NB4 (cell line): ENCODE results near the gene ZNF235.

ENCODE experiments used
- CTCF ChIP-seq: IDR thresholded peaks from one replicate; pipeline ENCODE4 v1.5.1; 2012; ENCODE audit warnings: low read depth, low read length
- MAX ChIP-seq: IDR thresholded peaks from 2 replicates; pipeline ENCODE4 v1.6.1; 2011; ENCODE audit warnings: low read depth, low read length
- MYC ChIP-seq: IDR thresholded peaks from 2 replicates; pipeline ENCODE4 v1.6.1; 2011; ENCODE audit warnings: low read depth, low read length
- POLR2A ChIP-seq: IDR thresholded peaks from 2 replicates; pipeline ENCODE4 v1.6.1; 2011; ENCODE audit warnings: mild to moderate bottlenecking; ENCODE audit not compliant: insufficient read length; ENCODE audit errors: extremely low read depth

GRCh38 chr19:44254496-44254895, 50.3 kb downstream of the ZNF235 start:
- no peak for TF ChIP-seq CTCF
- TF ChIP-seq POLR2A = no peak
- TF ChIP-seq MYC = no peak
- no peak for TF ChIP-seq MAX
